Activated CD4-positive, CD25-positive, alpha-beta regulatory T cell treated with anti-CD3 and anti-CD28 coated beads, Interleukin-2, amount 50 U/mL, for 24 hours (primary cell): ENCODE results near the gene SLC4A7.
"Not testable (repeated sequence)": the region's sequence is repeated elsewhere in the genome, so short reads cannot be mapped to it uniquely, and the experiment has no call there.

Source experiments
- ATAC-seq, 2 donors: fragments of 150-1000 bp; cut with Tn5 transposase; one replicate each; pipeline ENCODE4 v1.10.0; 2021; ENCODE audit warnings: mild to moderate bottlenecking in 1 of 2, moderate library complexity in 1 of 2

SLC4A7 gene

DNA sequence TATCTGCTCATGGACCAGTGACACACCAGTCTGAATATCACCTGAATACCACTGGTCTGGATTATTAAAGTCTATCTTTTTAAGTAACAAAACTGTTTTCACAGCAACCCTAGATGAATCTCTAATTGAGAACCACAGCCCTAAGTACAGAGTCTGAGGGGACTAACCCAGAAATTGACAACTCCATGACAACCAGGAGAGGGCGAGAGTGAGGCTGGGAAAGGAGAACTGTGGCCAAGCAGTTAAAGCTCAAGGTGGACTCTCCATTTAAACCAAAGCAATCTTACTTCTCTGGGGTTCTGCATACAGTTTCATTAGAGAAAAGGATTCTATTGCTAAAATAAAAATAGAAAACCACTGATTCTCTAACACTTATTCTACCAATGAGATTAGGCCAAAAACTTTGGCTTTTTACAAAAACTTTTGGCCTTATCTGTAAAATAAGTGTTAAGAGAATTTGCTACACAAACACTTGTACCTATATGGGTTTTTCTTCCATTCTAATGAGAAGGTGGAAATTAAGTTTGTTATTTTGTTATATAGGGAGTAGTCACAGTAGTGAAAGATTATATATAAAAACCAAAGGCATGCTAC lies 126.4 kb downstream of the SLC4A7 start:
- ATAC-seq, result peak; percentile 70

DNA sequence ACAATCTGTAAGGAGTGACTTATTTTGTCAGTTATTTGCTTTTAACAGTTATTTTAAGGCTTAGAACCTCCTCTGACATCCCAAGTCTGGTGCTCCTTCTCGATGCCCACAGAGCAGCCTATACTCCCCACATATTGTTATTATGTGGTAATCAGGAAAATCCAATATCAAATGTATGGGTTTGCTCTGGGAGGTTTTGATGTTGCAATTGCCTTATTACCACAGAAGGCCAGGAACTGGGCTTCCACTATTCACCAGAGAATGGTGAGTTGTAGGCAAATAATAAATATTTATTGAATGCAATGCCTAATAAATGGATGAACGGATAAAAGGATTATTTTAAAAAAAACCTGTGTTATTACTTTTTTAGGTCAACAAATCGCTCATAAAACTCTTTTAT lies 127.2 kb downstream of the SLC4A7 start:
- no peak for ATAC-seq

DNA sequence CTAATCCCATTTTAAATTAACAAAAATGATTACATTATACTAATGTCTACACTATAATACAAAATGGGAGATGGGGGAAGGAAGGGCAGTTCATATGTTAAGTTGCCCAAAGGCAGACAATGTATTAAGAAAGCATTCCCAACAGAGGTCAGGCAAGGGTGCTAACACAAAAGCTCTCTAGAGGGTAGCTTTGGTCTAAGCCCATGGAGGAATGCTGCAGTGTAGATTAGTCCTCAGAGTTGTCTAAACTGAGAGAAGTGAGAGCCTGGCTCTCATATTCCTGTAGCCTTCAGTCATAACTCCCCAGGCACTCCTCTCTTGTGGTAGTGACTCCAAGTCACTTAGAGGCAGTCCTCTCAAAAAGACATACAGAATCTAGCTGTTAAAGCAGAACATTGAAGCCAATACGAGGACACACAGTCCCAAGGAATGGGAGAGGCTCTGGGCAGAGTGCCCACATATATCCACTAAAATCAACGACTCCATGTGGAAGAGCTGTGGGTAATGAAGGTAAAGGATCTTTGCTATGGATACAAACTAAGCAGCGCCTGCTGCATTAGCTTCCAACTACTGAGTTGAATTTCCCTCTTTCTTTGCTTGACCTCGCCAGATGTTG lies 129.5 kb downstream of the SLC4A7 start:
- ATAC-seq, result no peak

DNA sequence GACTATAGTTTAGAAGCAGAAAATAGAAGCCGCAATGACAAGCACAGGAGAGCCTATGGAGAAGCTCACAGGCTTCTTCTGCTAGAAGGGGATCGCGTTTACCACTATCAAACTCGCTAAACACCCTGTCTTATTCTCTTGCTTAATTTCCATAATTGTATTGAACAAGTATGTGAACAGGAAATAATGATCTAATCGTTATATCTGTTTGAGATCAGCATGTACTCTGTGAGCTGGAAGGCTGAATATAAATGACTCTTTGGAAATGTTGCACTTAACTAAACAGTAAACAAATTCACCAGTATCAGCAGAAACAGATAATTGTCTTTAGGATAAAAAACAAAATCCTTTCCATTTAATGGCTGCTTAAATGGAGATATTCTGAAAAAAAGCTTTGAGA lies 130.0 kb downstream of the SLC4A7 start:
- no peak for ATAC-seq

DNA sequence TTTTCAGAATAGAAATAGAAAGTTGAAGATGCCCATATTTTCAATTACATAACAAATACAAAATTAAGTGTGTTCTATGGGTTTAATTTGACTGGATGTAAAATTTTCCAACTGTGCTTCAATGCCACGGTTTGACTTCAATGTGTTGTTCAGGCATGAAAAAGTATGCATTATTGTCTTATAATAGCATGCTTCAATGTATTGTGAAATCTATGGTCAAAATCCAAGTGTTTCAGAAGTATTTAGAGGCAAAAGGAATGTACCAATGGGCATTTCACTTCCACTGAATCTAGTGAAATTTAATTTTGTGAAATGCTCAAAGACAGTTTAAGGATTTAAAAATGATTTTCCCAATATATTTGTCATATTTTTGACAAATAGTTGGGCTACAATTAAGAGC lies 131.0 kb downstream of the SLC4A7 start:
- ATAC-seq, result no peak

GRCh38 chr3:27352047-27352446 lies 132.1 kb downstream of the SLC4A7 start:
- ATAC-seq, result no peak

- peak in 1 of 2 donors; percentile 25 for ATAC-seq
Observed at GRCh38 chr3:27349832-27350231, 134.4 kb downstream of the SLC4A7 start.

- no peak for ATAC-seq
Observed at GRCh38 chr3:27345959-27346865, 138.0 kb downstream of the SLC4A7 start.

DNA sequence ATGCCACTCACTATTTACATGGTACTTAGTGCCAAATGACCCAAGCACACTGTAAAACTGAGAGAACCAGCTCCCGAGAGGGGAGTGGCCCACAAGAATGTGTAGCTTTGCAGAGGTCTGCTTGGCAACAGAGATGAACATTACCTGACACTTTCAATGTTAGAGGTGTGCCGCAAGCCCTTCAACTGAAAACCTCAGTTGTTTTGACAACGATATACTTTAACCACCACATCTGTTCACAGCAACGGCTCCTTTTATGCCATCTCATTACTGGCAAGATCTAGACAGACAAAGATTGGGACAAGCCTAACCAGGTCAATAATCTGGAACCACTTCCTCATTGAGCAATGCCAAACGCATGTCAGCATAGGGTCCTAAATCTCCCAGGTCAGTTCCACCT lies 138.7 kb downstream of the SLC4A7 start:
- ATAC-seq, result peak; percentile 21 to 65

GRCh38 chr3:27345045-27345444 lies 139.1 kb downstream of the SLC4A7 start:
- no peak for ATAC-seq

DNA sequence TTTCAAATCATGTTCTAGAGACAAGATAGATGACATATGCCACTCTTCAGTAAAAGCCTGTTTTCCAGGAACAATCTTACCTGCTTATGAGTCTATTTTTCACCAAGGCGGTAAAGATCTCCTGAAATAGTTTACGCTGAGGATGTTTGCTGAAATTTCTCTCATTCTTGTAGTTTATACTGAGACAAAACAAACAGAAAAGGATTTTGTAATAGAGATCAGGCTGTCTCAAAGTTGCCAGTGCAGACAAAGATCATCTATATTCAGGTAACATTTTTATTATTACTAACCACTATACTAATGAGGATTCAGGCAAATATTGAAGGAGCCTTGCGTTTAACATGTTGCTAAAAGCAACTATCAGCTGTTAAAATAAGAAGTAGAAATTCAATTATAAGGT lies 140.0 kb downstream of the SLC4A7 start:
- ATAC-seq, result no peak

GRCh38 chr3:27342267-27342666 lies 141.9 kb downstream of the SLC4A7 start:
- no peak for ATAC-seq

GRCh38 chr3:27340534-27340933 lies 143.7 kb downstream of the SLC4A7 start:
- ATAC-seq, result no peak

- no peak for ATAC-seq
Observed at GRCh38 chr3:27335571-27335970, 148.6 kb downstream of the SLC4A7 start.

GRCh38 chr3:27333843-27334242 lies 150.3 kb downstream of the SLC4A7 start:
- ATAC-seq, result no peak

DNA sequence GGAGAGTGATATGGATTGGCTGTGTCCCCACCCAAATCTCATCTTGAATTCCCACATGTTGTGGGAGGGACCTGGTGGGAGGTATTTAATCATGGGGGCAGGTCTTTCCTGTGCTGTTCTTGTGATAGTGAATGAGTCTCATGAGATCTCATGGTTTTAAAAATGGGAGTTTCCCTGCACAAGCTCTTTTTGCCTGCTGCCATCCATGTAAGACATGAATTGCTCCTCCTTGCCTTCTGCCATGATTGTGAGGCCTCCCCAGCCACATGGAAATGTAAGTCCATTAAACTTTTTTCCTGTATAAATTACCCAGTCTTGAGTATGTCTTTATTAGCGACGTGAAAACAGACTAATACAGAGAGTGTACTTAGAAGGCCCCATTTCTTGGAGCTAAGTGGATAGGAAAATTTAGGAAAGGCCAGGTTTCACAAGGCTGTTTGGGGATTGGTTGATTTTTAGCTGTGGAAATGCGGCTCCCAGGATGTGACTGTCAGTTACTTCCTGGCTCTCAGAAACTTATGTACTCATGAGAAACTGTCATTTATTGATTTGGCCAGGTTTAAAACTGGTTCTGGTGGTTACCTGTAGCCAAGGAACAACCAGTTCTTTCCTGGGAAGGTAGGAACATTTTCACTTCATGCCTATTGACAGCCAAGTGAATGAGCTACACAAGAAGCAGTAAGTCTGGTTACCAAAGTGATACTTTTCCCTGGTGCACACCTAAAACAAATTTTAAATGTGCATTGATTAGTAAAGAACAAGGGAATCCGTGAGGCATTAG lies 155.0 kb downstream of the SLC4A7 start:
- ATAC-seq, result not testable (repeated sequence)

GRCh38 chr3:27326629-27327545 lies 157.3 kb downstream of the SLC4A7 start:
- no peak for ATAC-seq

DNA sequence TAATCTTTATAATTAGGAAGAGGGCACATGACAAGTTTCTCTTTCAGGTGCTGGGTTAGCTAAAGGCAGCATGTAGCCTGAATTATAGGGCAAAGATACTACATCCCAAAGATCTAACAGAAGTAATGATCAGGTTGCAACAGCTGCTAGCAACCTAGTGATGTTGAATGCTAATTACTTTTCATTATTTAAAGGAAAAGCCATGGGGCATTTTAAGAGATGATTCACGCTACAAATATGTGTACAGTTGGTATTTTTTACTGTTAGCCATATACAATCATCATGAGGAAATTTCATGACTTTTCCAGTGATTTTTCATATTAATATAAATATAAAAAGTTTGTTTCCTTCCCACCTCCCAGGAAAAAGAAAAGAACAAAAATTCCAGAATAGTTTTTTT lies 158.0 kb downstream of the SLC4A7 start:
- ATAC-seq, result no peak

DNA sequence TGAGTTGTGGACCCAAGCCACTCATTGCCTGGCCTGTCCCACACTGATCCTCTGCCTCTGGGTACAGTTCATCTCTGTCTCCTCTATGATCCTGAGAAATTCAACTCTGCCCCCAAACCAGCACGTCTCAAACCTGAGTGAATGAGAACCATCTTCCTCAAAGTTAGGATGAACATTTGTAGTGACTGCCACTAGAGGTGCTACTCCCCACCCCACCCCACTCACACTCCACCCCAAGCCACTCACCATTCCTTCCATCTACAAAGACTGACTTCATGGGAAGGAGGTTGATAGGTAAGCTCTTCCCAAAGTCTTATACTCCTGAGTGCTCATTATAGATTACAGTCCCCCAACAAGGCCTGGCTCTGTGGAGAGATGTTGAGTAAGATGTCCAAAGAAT lies 158.8 kb downstream of the SLC4A7 start:
- ATAC-seq, result no peak

DNA sequence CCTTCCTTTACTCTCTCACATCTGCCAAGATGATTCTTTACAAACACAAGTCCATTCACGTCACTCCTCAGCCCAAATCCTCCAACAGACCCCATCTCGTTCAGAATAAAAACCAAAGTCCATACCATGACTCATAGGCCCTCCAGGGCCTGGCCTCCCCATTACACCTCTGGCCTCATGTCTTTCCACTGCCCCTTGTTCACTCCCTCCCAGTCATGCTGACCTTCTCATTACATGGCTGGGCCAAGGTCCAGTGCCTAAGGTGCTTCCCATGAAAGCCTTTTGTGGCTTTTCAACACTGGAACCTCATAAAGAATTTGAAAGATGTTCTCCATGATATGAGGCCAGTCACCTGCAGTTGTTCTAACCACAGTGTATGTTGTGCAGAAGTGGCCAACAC lies 159.5 kb downstream of the SLC4A7 start:
- no peak for ATAC-seq

GRCh38 chr3:27323087-27323570 lies 161.1 kb downstream of the SLC4A7 start:
- no peak for ATAC-seq
